GM12878 (cell line): ENCODE results near the gene CABLES1. TPM values are rescaled to one million over a fixed set of nuclear protein-coding genes. Genes with fewer than 3 reads are reported as not detected.

ENCODE experiments used
- ATAC-seq: fragments of 200-7000 bp; cut with Tn5 transposase; 3 replicates; pipeline ENCODE4 v1.9.1; 2020; ENCODE audit warnings: mild to moderate bottlenecking, moderate library complexity
- BruUV-seq: library from RNA; stranded (reverse); fragments of 400-500 nt; replicated peaks from 2 replicates; lab custom pipeline; 2021; lab: Mats Ljungman, UMichigan
- CTCF ChIA-PET: fragments of 300-600 bp; sonication (Branson Sonifier 250); formaldehyde crosslinking; extraction: SDS; loops from one replicate; lab custom pipeline; 2021; ENCODE audit warnings: inconsistent platforms; lab: Yijun Ruan, JAX
- POLR2A ChIA-PET: fragments of 350-600 bp; formaldehyde crosslinking; extraction: SDS; loops from one replicate; lab custom pipeline; 2021; ENCODE audit warnings: inconsistent platforms; lab: Charles Lee
- RAD21 ChIA-PET: fragments of 300-600 bp; sonication (Branson Sonifier 250); formaldehyde crosslinking; loops from one replicate; lab custom pipeline; 2023; ENCODE audit warnings: antibody characterized with exemption; ENCODE audit not compliant: unreplicated experiment; lab: Charles Lee
- SMC1A ChIA-PET: fragments of 300-600 bp; sonication (Branson Sonifier 250); formaldehyde crosslinking; loops from one replicate; lab custom pipeline; 2023; ENCODE audit not compliant: unreplicated experiment, uncharacterized antibody; lab: Charles Lee
- DNase-seq: peaks from one replicate; pipeline ENCODE4 v3.0.0-alpha.2; 2011; ENCODE audit warnings: low read depth, low spot score
- FAIRE-seq: peaks from 3 replicates; lab custom pipeline; 2011; peaks lifted over from hg19 to GRCh38; lab: Jason Lieb, UNC
- H2AFZ ChIP-seq: 2 replicates; pipeline ENCODE4 v1.6.0; 2011; ENCODE audit warnings: low read depth, low read length, control low read depth; ENCODE audit not compliant: control insufficient read depth
- H3K27ac ChIP-seq: 2 replicates; pipeline ENCODE4 v1.5.1; 2011; ENCODE audit warnings: control low read depth; ENCODE audit not compliant: control insufficient read depth, insufficient read depth
- H3K27me3 ChIP-seq, 2 experiments: replicated peaks in 1 of 2; 2 replicates each; pipeline versions ENCODE4 v1.6.0 to v1.6.1; 2011; ENCODE audit warnings: low read length in 1 of 2; ENCODE audit not compliant: control insufficient read depth in 2 of 2, insufficient read depth in 2 of 2
- H3K36me3 ChIP-seq, 2 experiments: 2 replicates each; pipeline ENCODE4 v1.5.1; 2011; ENCODE audit warnings: low read length in 1 of 2; ENCODE audit not compliant: control insufficient read depth in 2 of 2, insufficient read depth in 2 of 2
- H3K4me1 ChIP-seq: 2 replicates; pipeline ENCODE4 v1.6.1; 2011; ENCODE audit warnings: mild to moderate bottlenecking, low read length, moderate library complexity, mixed read lengths; ENCODE audit not compliant: control insufficient read depth, insufficient read depth
- H3K4me2 ChIP-seq: 2 replicates; pipeline ENCODE4 v1.6.0; 2011; ENCODE audit warnings: control low read depth; ENCODE audit not compliant: control insufficient read depth, insufficient read depth
- H3K4me3 ChIP-seq: fragments of 200-600 bp; sonication (generic); 2 replicates; pipeline ENCODE4 v1.5.1; 2016
- H3K79me2 ChIP-seq: 2 replicates; pipeline ENCODE4 v1.6.0; 2011; ENCODE audit warnings: low read length; ENCODE audit not compliant: control insufficient read depth, insufficient read depth
- H3K9ac ChIP-seq: 2 replicates; pipeline ENCODE4 v1.8.0; 2011; ENCODE audit warnings: low read length, control low read depth, mixed read lengths; ENCODE audit not compliant: control insufficient read depth, insufficient read depth
- H3K9me3 ChIP-seq: replicated peaks from 3 replicates; pipeline ENCODE4 v1.5.1; 2011; ENCODE audit warnings: mild to moderate bottlenecking, low read length; ENCODE audit not compliant: control insufficient read depth, insufficient read depth
- H4K20me1 ChIP-seq: 2 replicates; pipeline ENCODE4 v1.6.0; 2011; ENCODE audit not compliant: control insufficient read depth, insufficient read depth
- CHD1 ChIP-seq: IDR thresholded peaks from 2 replicates; pipeline ENCODE4 v1.6.1; 2012; ENCODE audit warnings: low read depth, low read length, improper control_type of control experiment
- E4F1 ChIP-seq: fragments of 450-650 bp; IDR thresholded peaks from 2 replicates; pipeline ENCODE4 v1.6.1; 2018; ENCODE audit warnings: borderline replicate concordance, mild to moderate bottlenecking; ENCODE audit not compliant: partially characterized antibody
- ETV6 ChIP-seq, 2 experiments: fragments of 450-650 bp in 1 of 2; IDR thresholded peaks in 1 of 2; conservative IDR thresholded peaks in 1 of 2; 2 replicates each; pipeline ENCODE4 v1.6.1; 2014; ENCODE audit warnings: antibody characterized with exemption in 1 of 2, borderline replicate concordance in 1 of 2, low read depth in 1 of 2, mild to moderate bottlenecking in 1 of 2, moderate library complexity in 1 of 2
- FOXM1 ChIP-seq: IDR thresholded peaks from 2 replicates; pipeline ENCODE4 v1.6.1; 2012; ENCODE audit warnings: low read depth, mild to moderate bottlenecking, inconsistent platforms, low read length, moderate library complexity
- IKZF1 ChIP-seq: fragments of 450-650 bp; conservative IDR thresholded peaks from 2 replicates; pipeline ENCODE4 v1.6.1; 2017; ENCODE audit warnings: antibody characterized with exemption, mild to moderate bottlenecking
- IRF5 ChIP-seq: fragments of 450-650 bp; IDR thresholded peaks from 2 replicates; pipeline ENCODE4 v1.6.1; 2017; ENCODE audit warnings: borderline replicate concordance
- LARP7 ChIP-seq: fragments of 450-650 bp; IDR thresholded peaks from 2 replicates; pipeline ENCODE4 v1.6.1; 2017; ENCODE audit warnings: mild to moderate bottlenecking
- NFXL1 ChIP-seq: fragments of 450-650 bp; IDR thresholded peaks from 2 replicates; pipeline ENCODE4 v1.6.1; 2017; ENCODE audit warnings: antibody characterized with exemption, mild to moderate bottlenecking, borderline replicate concordance
- NFYB ChIP-seq: IDR thresholded peaks from 2 replicates; pipeline ENCODE4 v1.6.1; 2011; ENCODE audit warnings: low read depth, mild to moderate bottlenecking, low read length, improper control_type of control experiment, moderate library complexity; ENCODE audit not compliant: insufficient read depth
- NR2F1 ChIP-seq: fragments of 450-650 bp; conservative IDR thresholded peaks from 2 replicates; pipeline ENCODE4 v1.6.1; 2017; ENCODE audit warnings: mild to moderate bottlenecking
- PKNOX1 ChIP-seq: fragments of 450-650 bp; IDR thresholded peaks from 2 replicates; pipeline ENCODE4 v1.6.1; 2016; ENCODE audit warnings: mild to moderate bottlenecking
- SKIL ChIP-seq: fragments of 450-650 bp; IDR thresholded peaks from 2 replicates; pipeline ENCODE4 v1.6.1; 2017; ENCODE audit warnings: mild to moderate bottlenecking, low read depth, inconsistent platforms; ENCODE audit not compliant: poor library complexity, severe bottlenecking
- SPI1 ChIP-seq: IDR thresholded peaks from 2 replicates; pipeline ENCODE4 v1.6.1; 2011; ENCODE audit warnings: low read depth, mild to moderate bottlenecking, low read length, moderate library complexity, borderline replicate concordance; ENCODE audit not compliant: insufficient read depth
- TCF7 ChIP-seq: IDR thresholded peaks from 2 replicates; pipeline ENCODE4 v1.6.1; 2014; ENCODE audit warnings: antibody characterized with exemption, borderline replicate concordance
- WRNIP1 ChIP-seq: IDR thresholded peaks from 2 replicates; pipeline ENCODE4 v1.6.1; 2011; ENCODE audit warnings: low read depth, low read length, improper control_type of control experiment, borderline replicate concordance
- YBX1 ChIP-seq: fragments of 450-650 bp; IDR thresholded peaks from 2 replicates; pipeline ENCODE4 v1.6.1; 2016; ENCODE audit warnings: antibody characterized with exemption
- WGBS: methylation state at CpG from one replicate; pipeline ENCODE4 v1.1.6; 2016; ENCODE audit warnings: low lambda C conversion rate; ENCODE audit not compliant: insufficient replicate concordance, insufficient coverage; ENCODE audit errors: missing lambda C conversion rate; 5-methylcytosine and 5-hydroxymethylcytosine counted together
- in situ Hi-C: fragments of 300-500 bp; cut with MboI; formaldehyde crosslinking; loops from 9 replicates; pipeline ENCODE4 v1.14.3; 2018; ENCODE audit warnings: mixed read lengths
- intact Hi-C: fragments of 100-400 bp; cut with micrococcal nuclease; formaldehyde crosslinking; loops from one replicate; pipeline ENCODE4 v1.14.2; 2022; ENCODE audit not compliant: unreplicated experiment
- polyA plus RNA-seq, 11 experiments: library from polyadenylated mRNA; depleted of rRNA in 4 of 11; unstranded in 6 of 11; stranded (reverse) in 5 of 11; fragments of >200 nt; fragmentation: Nextera tagmentation in 4 of 11; fragmentation: Illumina TruSeq in 1 of 11; extraction: Ambion mirVana in 4 of 11; extraction: Trizol in 1 of 11; gene quantifications; 1 replicate in 1 of 11; 2 replicates in 10 of 11; pipeline versions ENCODE4 v1.2.1 to v1.2.3, GENCODE V29; 2011 to 2016; ENCODE audit warnings: inconsistent platforms in 2 of 11, missing spikeins in 2 of 11, low read depth in 1 of 11
- total RNA-seq, 4 experiments: library from RNA; depleted of rRNA in 3 of 4; stranded (reverse); fragments of >200 nt in 3 of 4; fragmentation: Illumina TruSeq in 1 of 4; extraction: Trizol in 1 of 4; gene quantifications; 2 replicates each; pipeline versions ENCODE4 v1.2.1 to v1.2.3, GENCODE V29; 2013 to 2021

Gene CABLES1
- total and polyA plus RNA-seq, 10 of the 15 experiments (the other 5 are each of a cell fraction or from before 2014, with no cell fraction given): 2.9 to 27.2 (median 8.2) TPM

GRCh38 chr18:23182606-23183005, 47.3 kb downstream of the CABLES1 start:
- SMC1A ChIA-PET: interaction anchor here (1.0 to 1.9 kb wide), 7 partner anchors 9 to 173 kb away, joined by 3 to 5 read pairs (median 4); no protein-coding TSS in a partner anchor
- FAIRE-seq: no peak
- in situ Hi-C loops: no loop called here
- DNase-seq: no peak
- CTCF ChIA-PET: interaction anchor here (0.9 to 1.2 kb wide), 3 partner anchors 17 to 229 kb away, joined by 3 to 4 read pairs (median 3); no protein-coding TSS in a partner anchor
- no peaks in the 10 kb centered on the region for H3K9me3 ChIP-seq
- RAD21 ChIA-PET: interaction anchor here (1.4 to 1.5 kb wide), 2 partner anchors 44 to 60 kb away, joined by 3 to 4 read pairs; no protein-coding TSS in a partner anchor
- TF ChIP-seq TCF7: no peak
- no peak for TF ChIP-seq PKNOX1
- TF ChIP-seq YBX1: no peak
- no peak for TF ChIP-seq SPI1
- TF ChIP-seq NFYB: no peak
- TF ChIP-seq LARP7: no peak
- no peak for TF ChIP-seq ETV6 (conservative IDR thresholded peaks at IDR 0.05 in 1 of 2, IDR thresholded peaks at IDR 0.05 in 1 of 2; ENCODE audit: borderline replicate concordance in 1 of 2, low read depth in 1 of 2)
- TF ChIP-seq NFXL1: no peak
- TF ChIP-seq SKIL: no peak
- no peak for TF ChIP-seq IRF5
- no peak for TF ChIP-seq CHD1
- TF ChIP-seq FOXM1: no peak
- TF ChIP-seq WRNIP1: no peak
- no peak for TF ChIP-seq NR2F1
- TF ChIP-seq E4F1: no peak
- no peak for TF ChIP-seq IKZF1
- POLR2A ChIA-PET: no interaction called here
- no peaks in the 10 kb centered on the region for H3K4me1 ChIP-seq
- H3K4me3 ChIP-seq: no peak overlapping the region
- H2AFZ ChIP-seq: no peak overlapping the region
- WGBS: 61% methylated on average over 9 of the region's 9 CpGs
- ATAC-seq: no peak
- no peaks in the 10 kb centered on the region for H4K20me1 ChIP-seq
- H3K36me3 ChIP-seq: peaks cover 0 to 8% of the 10 kb centered on the region in 2 experiments; a peak in 2 of 4 replicates
- no peak overlapping the region for H3K27ac ChIP-seq
- no TSS peak for BruUV-seq
- H3K9ac ChIP-seq: no peak overlapping the region
- H3K27me3 ChIP-seq: no peaks in the 10 kb centered on the region
- H3K79me2 ChIP-seq: peaks cover 10% of the 10 kb centered on the region
- H3K4me2 ChIP-seq: no peak overlapping the region
- intact Hi-C loops: no loop called here
